ENCODE data around the gene CP. TPM values are rescaled to one million over a fixed set of nuclear protein-coding genes. Genes with fewer than 3 reads are reported as not detected.

Gene CP
- total and polyA plus RNA-seq, 2 of the 13 experiments (the other 11 are each of a cell fraction or from before 2014, with no cell fraction given) = 42.6 to 789 TPM

GRCh38 chr3:149142682-149143081 is 78.9 kb downstream of the CP start:
- Histone ChIP-seq H3K4me3 (replicated peaks in 1 of 3; ENCODE audit: insufficient read depth in 1 of 3, low read depth in 2 of 3, low read length in 3 of 3) (no peak overlapping the region), H3K27me3 (ENCODE audit: control insufficient read depth in 1 of 2, insufficient read depth in 2 of 2, low read length in 2 of 2) (no peaks in the 10 kb centered on the region), H3K36me3 (replicated peaks in 1 of 2; ENCODE audit: control insufficient read depth in 1 of 2, insufficient read depth in 2 of 2, low read length in 2 of 2) (peaks cover 3 to 6% of the 10 kb centered on the region in 2 experiments; a peak in 4 of 5 replicates), H3K9ac (ENCODE audit: insufficient read depth, low read depth, low read length) (no peak overlapping the region), H3K4me2 (ENCODE audit: low read depth, low read length) (no peak overlapping the region), H3K79me2 (ENCODE audit: insufficient read depth, low read length) (no peaks in the 10 kb centered on the region), H3K27ac (ENCODE audit: extremely low read length, insufficient read depth, low read length) (no peak overlapping the region), H3K9me3 (ENCODE audit: low read length) (no peaks in the 10 kb centered on the region), H3K4me1 (ENCODE audit: insufficient read depth, low read length) (no peaks in the 10 kb centered on the region), H2AFZ (ENCODE audit: low read length) (no peak overlapping the region), H4K20me1 (ENCODE audit: insufficient read depth, low read length) (no peaks in the 10 kb centered on the region)
- CTCF ChIA-PET (ENCODE audit: low intra/inter-chr PET ratio, low total read pairs) = no interaction called here
- POLR2A ChIA-PET = no interaction called here
- no TSS peak for BruUV-seq (replicated peaks)
- DNase-seq (ENCODE audit: low spot score) = no peak
- in situ Hi-C loops (cut with HindIII; ENCODE audit: extremely low pct_ligation_motif_present, low pct_unique_long_range_greater_than_20kb) (no loop called here), intact Hi-C loops (cut with micrococcal nuclease; ENCODE audit: unreplicated experiment) (no loop called here)
- TF ChIP-seq E2F5 (CRISPR knock-in tag; conservative IDR thresholded peaks at IDR 0.05) (no peak), GABPB1 (CRISPR knock-in tag; IDR thresholded peaks at IDR 0.05) (no peak), PAF1 (CRISPR knock-in tag; IDR thresholded peaks at IDR 0.05) (no peak), ZNF264 (CRISPR knock-in tag; IDR thresholded peaks at IDR 0.05) (no peak), ZNF784 (CRISPR knock-in tag; IDR thresholded peaks at IDR 0.05; ENCODE audit: borderline replicate concordance) (no peak), BRF2 (CRISPR knock-in tag; IDR thresholded peaks at IDR 0.05) (no peak), NCOA1 (CRISPR knock-in tag; IDR thresholded peaks at IDR 0.05) (no peak), ZNF720 (CRISPR knock-in tag; IDR thresholded peaks at IDR 0.05) (no peak), ARNTL (CRISPR knock-in tag; IDR thresholded peaks at IDR 0.05) (no peak), NFE2L2 (IDR thresholded peaks at IDR 0.05; ENCODE audit: low read length) (no peak), HCFC1 (IDR thresholded peaks at IDR 0.05; ENCODE audit: low read depth, low read length) (no peak), NFRKB (IDR thresholded peaks at IDR 0.05) (no peak), ZNF350 (CRISPR knock-in tag; IDR thresholded peaks at IDR 0.05; ENCODE audit: borderline replicate concordance, low read depth) (no peak), PRMT3 (CRISPR knock-in tag; IDR thresholded peaks at IDR 0.05; ENCODE audit: borderline replicate concordance, low read depth) (no peak), ZNF383 (CRISPR knock-in tag; IDR thresholded peaks at IDR 0.05; ENCODE audit: borderline replicate concordance) (no peak), FOXA1 (IDR thresholded peaks at IDR 0.05) (no peak), FOXA1 (CRISPR knock-in tag; IDR thresholded peaks at IDR 0.05) (no peak), ZNF260 (CRISPR knock-in tag; IDR thresholded peaks at IDR 0.05; ENCODE audit: borderline replicate concordance, low read depth) (no peak), ZNF75D (CRISPR knock-in tag; IDR thresholded peaks at IDR 0.05; ENCODE audit: borderline replicate concordance) (no peak), ZNF574 (CRISPR knock-in tag; IDR thresholded peaks at IDR 0.05) (no peak)
- no peak for ATAC-seq
- FAIRE-seq = no peak
- WGBS (ENCODE audit: low lambda C conversion rate) = 97% methylated on average over 4 of the region's 4 CpGs

All from HepG2 (cell line).